CD4-positive, alpha-beta T cell treated with Interferon gamma for 1 hour (primary cell): Measurements from ENCODE around the gene PCDHGA10.
A peak's percentile ranks its signal among the peaks of the same experiment; 100 is the strongest.
"Not testable (repeated sequence)": the region's sequence is repeated elsewhere in the genome, so short reads cannot be mapped to it uniquely, and the experiment has no call there.

Experiments
- DNase-seq: peaks from one replicate; pipeline ENCODE4 v3.0.0-alpha.2; 2020

Gene PCDHGA10

GRCh38 chr5:141412854-141413539, at the start of gene PCDHGA10:
Gene PCDHGA10, plus strand, starts transcription at chr5:141412987. Its CDS starts 189 bp downstream, at chr5:141413176.
- DNase-seq: peak; percentile 41

GRCh38 chr5:141363952-141364660, 48.7 kb upstream of the PCDHGA10 start, which contains the start of gene PCDHGA5:
Gene PCDHGA5, plus strand, starts transcription at chr5:141364162. Its CDS starts 169 bp downstream, at chr5:141364331.
- no peak for DNase-seq

- no peak for DNase-seq
Measured at GRCh38 chr5:141366016-141366896, 46.5 kb upstream of the PCDHGA10 start.

- DNase-seq: peak; percentile 13
Measured at GRCh38 chr5:141369994-141370848, 42.6 kb upstream of the PCDHGA10 start, which contains the start of gene PCDHGB3. Gene PCDHGB3, plus strand, starts transcription at chr5:141370242. Its CDS starts 153 bp downstream, at chr5:141370395.

- no peak for DNase-seq
Measured at GRCh38 chr5:141371572-141372475, 41.0 kb upstream of the PCDHGA10 start.

GRCh38 chr5:141373673-141374317, 39.0 kb upstream of the PCDHGA10 start, which contains the start of gene PCDHGA6:
Gene PCDHGA6, plus strand, starts transcription at chr5:141373891. Its CDS starts 193 bp downstream, at chr5:141374084.
- no peak for DNase-seq

- DNase-seq: no peak
Measured at GRCh38 chr5:141374627-141375026, 38.2 kb upstream of the PCDHGA10 start.

- DNase-seq: not testable (repeated sequence)
Measured at GRCh38 chr5:141375444-141376155, 37.2 kb upstream of the PCDHGA10 start.

- no peak for DNase-seq
Measured at GRCh38 chr5:141382469-141383294, 30.1 kb upstream of the PCDHGA10 start, which contains the start of gene PCDHGA7. Gene PCDHGA7, plus strand, starts transcription at chr5:141382742. Its CDS starts 158 bp downstream, at chr5:141382900.

GRCh38 chr5:141383345-141383744, 29.4 kb upstream of the PCDHGA10 start:
- no peak for DNase-seq

- no peak for DNase-seq
Measured at GRCh38 chr5:141384471-141385267, 28.1 kb upstream of the PCDHGA10 start.

GRCh38 chr5:141387557-141388311, 25.1 kb upstream of the PCDHGA10 start, which contains the start of gene PCDHGB4:
Gene PCDHGB4, plus strand, starts transcription at chr5:141387698. Its CDS starts 187 bp downstream, at chr5:141387885.
- not testable (repeated sequence) for DNase-seq

- DNase-seq: no peak
Measured at GRCh38 chr5:141388661-141389060, 24.1 kb upstream of the PCDHGA10 start.

- DNase-seq: no peak
Measured at GRCh38 chr5:141389153-141390042, 23.4 kb upstream of the PCDHGA10 start.

GRCh38 chr5:141392429-141393198, 20.2 kb upstream of the PCDHGA10 start, which contains the start of gene PCDHGA8:
Gene PCDHGA8, plus strand, starts transcription at chr5:141392633. Its CDS starts 181 bp downstream, at chr5:141392814.
- DNase-seq: no peak
